GM12878 (cell line): ENCODE results near the gene MAN2B1. TPM values are rescaled to one million over a fixed set of nuclear protein-coding genes. Genes with fewer than 3 reads are reported as not detected.

Source experiments
- ATAC-seq: fragments of 200-7000 bp; cut with Tn5 transposase; 3 replicates; pipeline ENCODE4 v1.9.1; 2020; ENCODE audit warnings: mild to moderate bottlenecking, moderate library complexity
- BruUV-seq: library from RNA; stranded (reverse); fragments of 400-500 nt; replicated peaks from 2 replicates; lab custom pipeline; 2021; lab: Mats Ljungman, UMichigan
- CTCF ChIA-PET: fragments of 300-600 bp; sonication (Branson Sonifier 250); formaldehyde crosslinking; extraction: SDS; loops from one replicate; lab custom pipeline; 2021; ENCODE audit warnings: inconsistent platforms; lab: Yijun Ruan, JAX
- POLR2A ChIA-PET: fragments of 350-600 bp; formaldehyde crosslinking; extraction: SDS; loops from one replicate; lab custom pipeline; 2021; ENCODE audit warnings: inconsistent platforms; lab: Charles Lee
- RAD21 ChIA-PET: fragments of 300-600 bp; sonication (Branson Sonifier 250); formaldehyde crosslinking; loops from one replicate; lab custom pipeline; 2023; ENCODE audit warnings: antibody characterized with exemption; ENCODE audit not compliant: unreplicated experiment; lab: Charles Lee
- SMC1A ChIA-PET: fragments of 300-600 bp; sonication (Branson Sonifier 250); formaldehyde crosslinking; loops from one replicate; lab custom pipeline; 2023; ENCODE audit not compliant: unreplicated experiment, uncharacterized antibody; lab: Charles Lee
- DNase-seq: peaks from one replicate; pipeline ENCODE4 v3.0.0-alpha.2; 2011; ENCODE audit warnings: low read depth, low spot score
- FAIRE-seq: peaks from 3 replicates; lab custom pipeline; 2011; peaks lifted over from hg19 to GRCh38; lab: Jason Lieb, UNC
- H2AFZ ChIP-seq: 2 replicates; pipeline ENCODE4 v1.6.0; 2011; ENCODE audit warnings: low read depth, low read length, control low read depth; ENCODE audit not compliant: control insufficient read depth
- H3K27ac ChIP-seq: 2 replicates; pipeline ENCODE4 v1.5.1; 2011; ENCODE audit warnings: control low read depth; ENCODE audit not compliant: control insufficient read depth, insufficient read depth
- H3K27me3 ChIP-seq, 2 experiments: replicated peaks in 1 of 2; 2 replicates each; pipeline versions ENCODE4 v1.6.0 to v1.6.1; 2011; ENCODE audit warnings: low read length in 1 of 2; ENCODE audit not compliant: control insufficient read depth in 2 of 2, insufficient read depth in 2 of 2
- H3K36me3 ChIP-seq, 2 experiments: 2 replicates each; pipeline ENCODE4 v1.5.1; 2011; ENCODE audit warnings: low read length in 1 of 2; ENCODE audit not compliant: control insufficient read depth in 2 of 2, insufficient read depth in 2 of 2
- H3K4me1 ChIP-seq: 2 replicates; pipeline ENCODE4 v1.6.1; 2011; ENCODE audit warnings: mild to moderate bottlenecking, low read length, moderate library complexity, mixed read lengths; ENCODE audit not compliant: control insufficient read depth, insufficient read depth
- H3K4me2 ChIP-seq: 2 replicates; pipeline ENCODE4 v1.6.0; 2011; ENCODE audit warnings: control low read depth; ENCODE audit not compliant: control insufficient read depth, insufficient read depth
- H3K4me3 ChIP-seq: fragments of 200-600 bp; sonication (generic); 2 replicates; pipeline ENCODE4 v1.5.1; 2016
- H3K79me2 ChIP-seq: 2 replicates; pipeline ENCODE4 v1.6.0; 2011; ENCODE audit warnings: low read length; ENCODE audit not compliant: control insufficient read depth, insufficient read depth
- H3K9ac ChIP-seq: 2 replicates; pipeline ENCODE4 v1.8.0; 2011; ENCODE audit warnings: low read length, control low read depth, mixed read lengths; ENCODE audit not compliant: control insufficient read depth, insufficient read depth
- H3K9me3 ChIP-seq: replicated peaks from 3 replicates; pipeline ENCODE4 v1.5.1; 2011; ENCODE audit warnings: mild to moderate bottlenecking, low read length; ENCODE audit not compliant: control insufficient read depth, insufficient read depth
- H4K20me1 ChIP-seq: 2 replicates; pipeline ENCODE4 v1.6.0; 2011; ENCODE audit not compliant: control insufficient read depth, insufficient read depth
- KDM1A ChIP-seq: fragments of 200-600 bp; sonication (generic); IDR thresholded peaks from 2 replicates; pipeline ENCODE4 v1.6.1; 2016; ENCODE audit warnings: borderline replicate concordance
- SMAD1 ChIP-seq: fragments of 450-650 bp; IDR thresholded peaks from 2 replicates; pipeline ENCODE4 v1.6.1; 2018; ENCODE audit warnings: mild to moderate bottlenecking, low read depth; ENCODE audit not compliant: partially characterized antibody
- WGBS: methylation state at CpG from one replicate; pipeline ENCODE4 v1.1.6; 2016; ENCODE audit warnings: low lambda C conversion rate; ENCODE audit not compliant: insufficient replicate concordance, insufficient coverage; ENCODE audit errors: missing lambda C conversion rate; 5-methylcytosine and 5-hydroxymethylcytosine counted together
- in situ Hi-C: fragments of 300-500 bp; cut with MboI; formaldehyde crosslinking; loops from 9 replicates; pipeline ENCODE4 v1.14.3; 2018; ENCODE audit warnings: mixed read lengths
- intact Hi-C: fragments of 100-400 bp; cut with micrococcal nuclease; formaldehyde crosslinking; loops from one replicate; pipeline ENCODE4 v1.14.2; 2022; ENCODE audit not compliant: unreplicated experiment
- polyA plus RNA-seq, 11 experiments: library from polyadenylated mRNA; depleted of rRNA in 4 of 11; unstranded in 6 of 11; stranded (reverse) in 5 of 11; fragments of >200 nt; fragmentation: Nextera tagmentation in 4 of 11; fragmentation: Illumina TruSeq in 1 of 11; extraction: Ambion mirVana in 4 of 11; extraction: Trizol in 1 of 11; gene quantifications; 1 replicate in 1 of 11; 2 replicates in 10 of 11; pipeline versions ENCODE4 v1.2.1 to v1.2.3, GENCODE V29; 2011 to 2016; ENCODE audit warnings: inconsistent platforms in 2 of 11, missing spikeins in 2 of 11, low read depth in 1 of 11
- total RNA-seq, 4 experiments: library from RNA; depleted of rRNA in 3 of 4; stranded (reverse); fragments of >200 nt in 3 of 4; fragmentation: Illumina TruSeq in 1 of 4; extraction: Trizol in 1 of 4; gene quantifications; 2 replicates each; pipeline versions ENCODE4 v1.2.1 to v1.2.3, GENCODE V29; 2013 to 2021
- TF ChIP-seq, protein P1 (sequence below): IDR thresholded peaks from 2 replicates; pipeline ENCODE4 v1.6.1; 2012; ENCODE audit warnings: improper control_type of control experiment, low read depth, low read length; ENCODE audit not compliant: insufficient replicate concordance
- TF ChIP-seq, protein P2 (sequence below): fragments of 450-650 bp; IDR thresholded peaks from 2 replicates; pipeline ENCODE4 v1.6.1; 2017; ENCODE audit warnings: mild to moderate bottlenecking

MAN2B1 gene
- total and polyA plus RNA-seq, 10 of the 15 experiments (the other 5 are each of a cell fraction or from before 2014, with no cell fraction given): 7.6 to 224 (median 81.4) TPM

DNA sequence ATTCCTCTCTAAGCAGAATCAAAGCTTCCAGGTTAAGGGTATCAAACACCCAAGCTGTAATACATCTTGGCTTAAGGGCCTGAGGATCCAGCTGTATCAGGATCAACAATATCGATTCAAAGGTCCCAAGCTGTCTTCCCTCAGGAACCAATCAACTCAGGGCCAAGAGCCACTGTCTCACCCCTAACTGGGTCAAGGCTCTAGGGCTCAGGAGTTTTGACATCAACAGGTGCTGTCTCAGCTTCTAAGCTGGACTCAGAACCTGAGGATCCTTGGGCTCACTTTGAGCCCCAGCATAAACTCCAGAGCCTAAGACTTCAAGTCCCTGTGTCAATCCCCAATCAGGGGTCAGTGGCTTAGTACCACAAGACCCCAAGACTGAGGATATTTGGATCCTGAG lies 29.0 kb upstream of the MAN2B1 start (continued):
- TF ChIP-seq, protein P1, sequence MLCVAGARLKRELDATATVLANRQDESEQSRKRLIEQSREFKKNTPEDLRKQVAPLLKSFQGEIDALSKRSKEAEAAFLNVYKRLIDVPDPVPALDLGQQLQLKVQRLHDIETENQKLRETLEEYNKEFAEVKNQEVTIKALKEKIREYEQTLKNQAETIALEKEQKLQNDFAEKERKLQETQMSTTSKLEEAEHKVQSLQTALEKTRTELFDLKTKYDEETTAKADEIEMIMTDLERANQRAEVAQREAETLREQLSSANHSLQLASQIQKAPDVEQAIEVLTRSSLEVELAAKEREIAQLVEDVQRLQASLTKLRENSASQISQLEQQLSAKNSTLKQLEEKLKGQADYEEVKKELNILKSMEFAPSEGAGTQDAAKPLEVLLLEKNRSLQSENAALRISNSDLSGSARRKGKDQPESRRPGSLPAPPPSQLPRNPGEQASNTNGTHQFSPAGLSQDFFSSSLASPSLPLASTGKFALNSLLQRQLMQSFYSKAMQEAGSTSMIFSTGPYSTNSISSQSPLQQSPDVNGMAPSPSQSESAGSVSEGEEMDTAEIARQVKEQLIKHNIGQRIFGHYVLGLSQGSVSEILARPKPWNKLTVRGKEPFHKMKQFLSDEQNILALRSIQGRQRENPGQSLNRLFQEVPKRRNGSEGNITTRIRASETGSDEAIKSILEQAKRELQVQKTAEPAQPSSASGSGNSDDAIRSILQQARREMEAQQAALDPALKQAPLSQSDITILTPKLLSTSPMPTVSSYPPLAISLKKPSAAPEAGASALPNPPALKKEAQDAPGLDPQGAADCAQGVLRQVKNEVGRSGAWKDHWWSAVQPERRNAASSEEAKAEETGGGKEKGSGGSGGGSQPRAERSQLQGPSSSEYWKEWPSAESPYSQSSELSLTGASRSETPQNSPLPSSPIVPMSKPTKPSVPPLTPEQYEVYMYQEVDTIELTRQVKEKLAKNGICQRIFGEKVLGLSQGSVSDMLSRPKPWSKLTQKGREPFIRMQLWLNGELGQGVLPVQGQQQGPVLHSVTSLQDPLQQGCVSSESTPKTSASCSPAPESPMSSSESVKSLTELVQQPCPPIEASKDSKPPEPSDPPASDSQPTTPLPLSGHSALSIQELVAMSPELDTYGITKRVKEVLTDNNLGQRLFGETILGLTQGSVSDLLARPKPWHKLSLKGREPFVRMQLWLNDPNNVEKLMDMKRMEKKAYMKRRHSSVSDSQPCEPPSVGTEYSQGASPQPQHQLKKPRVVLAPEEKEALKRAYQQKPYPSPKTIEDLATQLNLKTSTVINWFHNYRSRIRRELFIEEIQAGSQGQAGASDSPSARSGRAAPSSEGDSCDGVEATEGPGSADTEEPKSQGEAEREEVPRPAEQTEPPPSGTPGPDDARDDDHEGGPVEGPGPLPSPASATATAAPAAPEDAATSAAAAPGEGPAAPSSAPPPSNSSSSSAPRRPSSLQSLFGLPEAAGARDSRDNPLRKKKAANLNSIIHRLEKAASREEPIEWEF: no peak
- no peak for TF ChIP-seq KDM1A
- TF ChIP-seq, protein P2, sequence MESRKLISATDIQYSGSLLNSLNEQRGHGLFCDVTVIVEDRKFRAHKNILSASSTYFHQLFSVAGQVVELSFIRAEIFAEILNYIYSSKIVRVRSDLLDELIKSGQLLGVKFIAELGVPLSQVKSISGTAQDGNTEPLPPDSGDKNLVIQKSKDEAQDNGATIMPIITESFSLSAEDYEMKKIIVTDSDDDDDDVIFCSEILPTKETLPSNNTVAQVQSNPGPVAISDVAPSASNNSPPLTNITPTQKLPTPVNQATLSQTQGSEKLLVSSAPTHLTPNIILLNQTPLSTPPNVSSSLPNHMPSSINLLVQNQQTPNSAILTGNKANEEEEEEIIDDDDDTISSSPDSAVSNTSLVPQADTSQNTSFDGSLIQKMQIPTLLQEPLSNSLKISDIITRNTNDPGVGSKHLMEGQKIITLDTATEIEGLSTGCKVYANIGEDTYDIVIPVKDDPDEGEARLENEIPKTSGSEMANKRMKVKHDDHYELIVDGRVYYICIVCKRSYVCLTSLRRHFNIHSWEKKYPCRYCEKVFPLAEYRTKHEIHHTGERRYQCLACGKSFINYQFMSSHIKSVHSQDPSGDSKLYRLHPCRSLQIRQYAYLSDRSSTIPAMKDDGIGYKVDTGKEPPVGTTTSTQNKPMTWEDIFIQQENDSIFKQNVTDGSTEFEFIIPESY: no peak
- TF ChIP-seq, all 136 proteins: peak for 0

DNA sequence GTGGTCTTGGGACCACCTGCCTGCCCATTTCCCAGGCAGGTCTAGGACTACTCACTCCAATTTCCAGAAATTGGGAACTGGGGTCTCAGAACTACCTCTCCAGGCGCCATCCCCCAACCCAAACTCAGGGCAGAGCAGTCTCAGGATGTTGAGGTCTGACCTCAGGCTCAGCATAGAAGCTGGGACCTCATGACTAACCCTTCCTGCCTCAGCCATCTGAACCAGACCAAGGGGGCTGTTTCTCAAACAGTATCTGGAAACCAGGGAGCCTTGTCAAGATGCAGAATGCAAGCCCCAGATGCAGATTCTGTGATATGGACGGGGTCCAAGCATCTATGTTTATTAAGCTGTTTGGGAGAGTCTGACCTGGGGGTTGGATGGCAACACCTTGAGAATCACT lies 28.6 kb upstream of the MAN2B1 start:
- Histone ChIP-seq H4K20me1 (no peaks in the 10 kb centered on the region), H3K4me2 (no peak overlapping the region), H3K27ac (no peak overlapping the region), H2AFZ (no peak overlapping the region), H3K9me3 (no peaks in the 10 kb centered on the region), H3K9ac (no peak overlapping the region), H3K79me2 (no peaks in the 10 kb centered on the region), H3K4me1 (peaks cover 9% of the 10 kb centered on the region), H3K4me3 (no peak overlapping the region), H3K27me3 (no peaks in the 10 kb centered on the region), H3K36me3 (peaks cover 0 to 4% of the 10 kb centered on the region in 2 experiments; a peak in 3 of 4 replicates)
- ChIA-PET SMC1A (interaction anchor here (0.7 kb wide), 1 partner anchor 9 kb away, joined by 3 read pairs; no protein-coding TSS in a partner anchor), RAD21 (no interaction called here), CTCF (interaction anchor here (1.2 to 1.5 kb wide), 2 partner anchors 17 to 71 kb away, joined by 3 to 7 read pairs; no protein-coding TSS in a partner anchor), POLR2A (interaction anchor here (1.1 kb wide), 1 partner anchor 13 kb away, joined by 4 read pairs; no protein-coding TSS in a partner anchor)
- WGBS: 24% methylated on average over 2 of the region's 2 CpGs
- no peak for DNase-seq
- TF ChIP-seq SMAD1: no peak
- intact Hi-C loops: no loop called here
- no peak for FAIRE-seq
- in situ Hi-C loops: no loop called here
- ATAC-seq: no peak
- BruUV-seq: no TSS peak
